ENCODE results near the gene ABI3BP.

The ABI3BP gene

GRCh38 chr3:100968932-100969906 lies 24.0 kb downstream of the ABI3BP start:
- no peak for TF ChIP-seq CTCF (IDR thresholded peaks at IDR 0.05; ENCODE audit: control insufficient read depth, insufficient read depth, low read depth, low read length, missing control alignments)
- no peak for DNase-seq (ENCODE audit: low read depth)
- H3K4me3 ChIP-seq (ENCODE audit: control insufficient read depth, low read depth, low read length) = no peak overlapping the region

GRCh38 chr3:100966807-100967206 lies 26.4 kb downstream of the ABI3BP start:
- no peak for DNase-seq (ENCODE audit: low read depth)
- no peak overlapping the region for H3K4me3 ChIP-seq (ENCODE audit: control insufficient read depth, low read depth, low read length)
- no peak for TF ChIP-seq CTCF (IDR thresholded peaks at IDR 0.05; ENCODE audit: control insufficient read depth, insufficient read depth, low read depth, low read length, missing control alignments)

- no peak for TF ChIP-seq CTCF (IDR thresholded peaks at IDR 0.05; ENCODE audit: control insufficient read depth, insufficient read depth, low read depth, low read length, missing control alignments)
- no peak overlapping the region for H3K4me3 ChIP-seq (ENCODE audit: control insufficient read depth, low read depth, low read length)
- DNase-seq (ENCODE audit: low read depth) = no peak
Measured at GRCh38 chr3:100966049-100966491, 27.2 kb downstream of the ABI3BP start.

- H3K4me3 ChIP-seq (ENCODE audit: control insufficient read depth, low read depth, low read length) = no peak overlapping the region
- DNase-seq (ENCODE audit: low read depth) = no peak
- no peak for TF ChIP-seq CTCF (IDR thresholded peaks at IDR 0.05; ENCODE audit: control insufficient read depth, insufficient read depth, low read depth, low read length, missing control alignments)
Measured at GRCh38 chr3:100963041-100963440, 30.2 kb downstream of the ABI3BP start.

- H3K4me3 ChIP-seq (ENCODE audit: control insufficient read depth, low read depth, low read length) = no peak overlapping the region
- DNase-seq (ENCODE audit: low read depth) = peak; percentile 54
- no peak for TF ChIP-seq CTCF (IDR thresholded peaks at IDR 0.05; ENCODE audit: control insufficient read depth, insufficient read depth, low read depth, low read length, missing control alignments)
Measured at GRCh38 chr3:100957261-100957986, 35.8 kb downstream of the ABI3BP start.

GRCh38 chr3:100956276-100956675 lies 36.9 kb downstream of the ABI3BP start:
- DNase-seq (ENCODE audit: low read depth) = no peak
- no peak for TF ChIP-seq CTCF (IDR thresholded peaks at IDR 0.05; ENCODE audit: control insufficient read depth, insufficient read depth, low read depth, low read length, missing control alignments)
- H3K4me3 ChIP-seq (ENCODE audit: control insufficient read depth, low read depth, low read length) = no peak overlapping the region
